Coronary artery (tissue), 2 donors: ENCODE measurements around the gene KIF26B.

ENCODE experiments used
- DNase-seq: peaks from one replicate; pipeline ENCODE4 v3.0.0-alpha.2; 2017; ENCODE audit warnings: low spot score
- H3K27ac ChIP-seq, 2 donors: fragments of 200-600 bp; sonication (generic); one replicate each; pipeline ENCODE4 v1.5.1; 2016 to 2019
- H3K4me3 ChIP-seq: fragments of 200-600 bp; sonication (generic); 2 replicates; pipeline ENCODE4 v1.5.1; 2016; ENCODE audit warnings: mild to moderate bottlenecking, moderate library complexity
- CTCF ChIP-seq: fragments of 200-600 bp; sonication (generic); IDR thresholded peaks from one replicate; pipeline ENCODE4 v1.5.1; 2019; ENCODE audit warnings: antibody characterized with exemption

Gene KIF26B

GRCh38 chr1:245416781-245417180 is 262.0 kb downstream of the KIF26B start:
- DNase-seq: no peak
- H3K27ac ChIP-seq: no peak overlapping the region
- TF ChIP-seq CTCF: no peak

GRCh38 chr1:245418077-245418476 is 263.3 kb downstream of the KIF26B start:
- H3K4me3 ChIP-seq: no peak overlapping the region
- TF ChIP-seq CTCF: no peak
- H3K27ac ChIP-seq: no peak overlapping the region
- DNase-seq: no peak

More at GRCh38 chr1:245416781-245417180, 262.0 kb downstream of the KIF26B start:
- H3K4me3 ChIP-seq: no peak overlapping the region

DNA sequence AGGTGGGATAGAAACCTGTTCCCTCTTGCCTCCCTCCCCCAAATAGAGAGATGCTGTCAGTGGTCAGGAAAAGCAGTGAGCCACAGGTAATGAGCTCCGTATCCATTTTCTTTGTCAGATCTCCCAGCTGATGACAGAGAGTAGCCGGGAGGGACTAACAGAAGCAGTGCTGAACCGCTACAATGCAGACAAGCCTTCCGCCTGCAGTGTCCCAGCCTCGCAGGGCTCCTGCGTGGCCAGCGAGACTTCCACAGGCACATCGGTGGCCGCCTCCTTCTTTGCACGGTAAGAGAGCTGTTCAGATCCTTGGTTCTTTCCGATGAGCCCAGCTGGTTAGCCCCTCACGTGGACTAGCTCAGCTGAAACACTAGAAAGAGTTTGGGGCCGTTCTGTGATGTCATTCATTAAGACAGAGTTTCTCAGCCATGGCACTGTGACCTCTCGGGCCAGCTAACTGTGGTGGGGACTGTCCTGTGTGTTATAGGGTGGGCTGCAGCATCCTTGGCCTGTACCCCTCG is 264.7 kb downstream of the KIF26B start:
- no peak for TF ChIP-seq CTCF
- DNase-seq: no peak
- Histone ChIP-seq H3K4me3 (no peak overlapping the region), H3K27ac (no peak overlapping the region)

- Histone ChIP-seq H3K4me3 (no peak overlapping the region), H3K27ac (no peak overlapping the region)
- TF ChIP-seq CTCF: no peak
- DNase-seq: no peak
Observed at GRCh38 chr1:245419989-245420388, 265.2 kb downstream of the KIF26B start.

GRCh38 chr1:245420926-245421325 is 266.1 kb downstream of the KIF26B start:
- no peak for DNase-seq
- Histone ChIP-seq H3K27ac (no peak overlapping the region), H3K4me3 (no peak overlapping the region)
- TF ChIP-seq CTCF: no peak

GRCh38 chr1:245428681-245429080 is 273.9 kb downstream of the KIF26B start:
- Histone ChIP-seq H3K4me3 (no peak overlapping the region), H3K27ac (no peak overlapping the region)
- no peak for DNase-seq
- no peak for TF ChIP-seq CTCF

DNA sequence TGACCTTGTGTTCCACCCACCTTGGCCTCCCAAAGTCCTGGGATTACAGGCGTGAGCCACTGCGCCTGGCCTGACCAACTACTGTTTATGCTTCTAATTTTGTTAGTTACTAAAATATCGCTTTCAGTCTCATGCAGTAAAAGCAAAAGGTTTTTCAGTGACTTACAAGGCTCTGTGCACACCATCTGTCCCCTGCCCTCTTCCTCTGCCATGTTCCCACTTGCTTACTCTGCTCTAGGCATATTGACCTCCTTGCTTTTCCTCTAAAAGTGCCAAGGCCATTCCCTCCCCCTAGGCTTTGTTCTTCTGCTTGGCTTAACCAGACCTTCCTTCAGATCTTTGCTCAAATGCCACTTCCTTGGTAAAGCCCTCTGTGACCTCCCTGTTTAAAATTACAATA is 276.9 kb downstream of the KIF26B start:
- no peak overlapping the region for H3K27ac ChIP-seq
- no peak for DNase-seq
- TF ChIP-seq CTCF: no peak
- H3K4me3 ChIP-seq: no peak overlapping the region
